Thoracic aorta (tissue), 2 donors: ENCODE measurements around the gene CHGA. TPM values are rescaled to one million over a fixed set of nuclear protein-coding genes. Genes with fewer than 3 reads are reported as not detected.

Experiments used
- ATAC-seq: fragments of 150-250 bp; one replicate; pipeline ENCODE4 v1.8.0; 2017; ENCODE audit warnings: low read depth; ENCODE audit not compliant: insufficient number of reproducible peaks, low FRiP score
- DNase-seq: peaks from one replicate; pipeline ENCODE4 v3.0.0-alpha.2; 2020; ENCODE audit warnings: low spot score
- H3K27ac ChIP-seq, 2 donors: fragments of 200-600 bp; sonication (generic); 1 replicate in 1 of 2; 2 replicates in 1 of 2; pipeline ENCODE4 v1.5.1; 2016; ENCODE audit warnings: mild to moderate bottlenecking in 2 of 2, moderate library complexity in 2 of 2
- H3K27me3 ChIP-seq: fragments of 200-600 bp; sonication (generic); replicated peaks from 2 replicates; pipeline ENCODE4 v1.6.0; 2016; ENCODE audit warnings: mild to moderate bottlenecking; ENCODE audit not compliant: insufficient read depth
- H3K36me3 ChIP-seq: fragments of 200-600 bp; sonication (generic); one replicate; pipeline ENCODE4 v1.5.1; 2016
- H3K4me1 ChIP-seq, 2 donors: fragments of 200-600 bp; sonication (generic); 1 replicate in 1 of 2; 2 replicates in 1 of 2; pipeline versions ENCODE4 v1.5.1 to v1.6.0; 2016; ENCODE audit warnings: low read depth in 2 of 2, mild to moderate bottlenecking in 1 of 2; ENCODE audit not compliant: control insufficient read depth in 1 of 2
- H3K4me3 ChIP-seq: fragments of 200-600 bp; sonication (generic); 2 replicates; pipeline ENCODE4 v1.5.1; 2016; ENCODE audit warnings: mild to moderate bottlenecking
- H3K9me3 ChIP-seq: fragments of 200-600 bp; sonication (generic); 2 replicates; pipeline ENCODE4 v1.5.1; 2016
- total RNA-seq, 2 donors: library from RNA; depleted of rRNA; stranded (reverse); fragments of >200 nt; gene quantifications; one replicate each; pipeline versions ENCODE4 v1.1.0 to v1.2.3, GENCODE V29; 2016
- TF ChIP-seq, protein P1 (sequence below): fragments of 200-600 bp; sonication (generic); IDR thresholded peaks from one replicate; pipeline ENCODE4 v1.5.1; 2019; ENCODE audit warnings: antibody characterized with exemption

Gene CHGA
- total RNA-seq, 2 donors from 2014 or later: not detected

DNA sequence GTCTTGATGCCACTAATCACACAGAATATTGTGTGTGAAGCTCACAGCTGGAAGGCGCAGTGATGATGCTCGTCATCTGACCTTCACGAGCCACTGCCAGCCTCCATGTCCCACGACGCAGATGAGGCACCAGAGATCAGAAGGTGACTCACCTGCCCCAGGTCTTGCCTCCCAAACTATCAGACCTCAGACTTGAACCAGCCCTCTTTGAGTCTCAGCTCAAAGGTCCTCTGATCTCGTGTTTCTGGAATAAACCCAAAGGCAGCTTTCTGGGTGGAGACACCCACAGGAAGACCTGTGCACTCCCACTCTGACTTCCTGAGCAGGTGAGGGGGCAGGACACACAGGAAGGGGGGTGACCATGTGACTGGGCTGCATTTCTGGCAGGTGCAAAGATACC lies 19.6 kb upstream of the CHGA start:
- H3K4me3 ChIP-seq: no peak overlapping the region
- TF ChIP-seq, protein P1, sequence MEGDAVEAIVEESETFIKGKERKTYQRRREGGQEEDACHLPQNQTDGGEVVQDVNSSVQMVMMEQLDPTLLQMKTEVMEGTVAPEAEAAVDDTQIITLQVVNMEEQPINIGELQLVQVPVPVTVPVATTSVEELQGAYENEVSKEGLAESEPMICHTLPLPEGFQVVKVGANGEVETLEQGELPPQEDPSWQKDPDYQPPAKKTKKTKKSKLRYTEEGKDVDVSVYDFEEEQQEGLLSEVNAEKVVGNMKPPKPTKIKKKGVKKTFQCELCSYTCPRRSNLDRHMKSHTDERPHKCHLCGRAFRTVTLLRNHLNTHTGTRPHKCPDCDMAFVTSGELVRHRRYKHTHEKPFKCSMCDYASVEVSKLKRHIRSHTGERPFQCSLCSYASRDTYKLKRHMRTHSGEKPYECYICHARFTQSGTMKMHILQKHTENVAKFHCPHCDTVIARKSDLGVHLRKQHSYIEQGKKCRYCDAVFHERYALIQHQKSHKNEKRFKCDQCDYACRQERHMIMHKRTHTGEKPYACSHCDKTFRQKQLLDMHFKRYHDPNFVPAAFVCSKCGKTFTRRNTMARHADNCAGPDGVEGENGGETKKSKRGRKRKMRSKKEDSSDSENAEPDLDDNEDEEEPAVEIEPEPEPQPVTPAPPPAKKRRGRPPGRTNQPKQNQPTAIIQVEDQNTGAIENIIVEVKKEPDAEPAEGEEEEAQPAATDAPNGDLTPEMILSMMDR: no peak
- no peaks in the 10 kb centered on the region for H3K4me1 ChIP-seq
- ATAC-seq: no peak
- no peaks in the 10 kb centered on the region for H3K9me3 ChIP-seq
- no peaks in the 10 kb centered on the region for H3K36me3 ChIP-seq
- no peak for DNase-seq
- H3K27ac ChIP-seq: no peak overlapping the region
- no peaks in the 10 kb centered on the region for H3K27me3 ChIP-seq

DNA sequence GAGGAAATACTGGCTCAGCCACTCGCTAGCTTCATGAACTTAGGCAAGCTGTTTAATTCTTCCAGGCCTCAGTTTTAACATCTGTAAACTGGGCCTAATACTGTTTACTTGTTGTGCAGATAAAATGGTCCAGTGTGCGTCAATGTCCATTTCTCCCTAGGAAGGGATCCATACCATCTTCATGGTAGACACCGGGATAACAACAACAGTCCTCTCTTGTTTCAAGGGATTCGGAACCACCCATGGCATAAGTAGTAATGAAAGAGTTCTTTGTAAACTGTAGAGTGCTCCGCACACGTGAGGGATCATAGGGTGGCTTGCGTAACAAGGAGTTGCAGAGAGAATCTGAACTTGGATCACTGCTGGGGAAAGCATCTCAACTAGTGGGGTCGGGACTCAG lies 17.3 kb upstream of the CHGA start:
- no peak overlapping the region for H3K27ac ChIP-seq
- H3K9me3 ChIP-seq: no peaks in the 10 kb centered on the region
- no peaks in the 10 kb centered on the region for H3K36me3 ChIP-seq
- TF ChIP-seq, protein P1: no peak
- H3K4me3 ChIP-seq: no peak overlapping the region
- no peaks in the 10 kb centered on the region for H3K4me1 ChIP-seq
- DNase-seq (no peak), ATAC-seq (no peak)
- H3K27me3 ChIP-seq: no peaks in the 10 kb centered on the region

DNA sequence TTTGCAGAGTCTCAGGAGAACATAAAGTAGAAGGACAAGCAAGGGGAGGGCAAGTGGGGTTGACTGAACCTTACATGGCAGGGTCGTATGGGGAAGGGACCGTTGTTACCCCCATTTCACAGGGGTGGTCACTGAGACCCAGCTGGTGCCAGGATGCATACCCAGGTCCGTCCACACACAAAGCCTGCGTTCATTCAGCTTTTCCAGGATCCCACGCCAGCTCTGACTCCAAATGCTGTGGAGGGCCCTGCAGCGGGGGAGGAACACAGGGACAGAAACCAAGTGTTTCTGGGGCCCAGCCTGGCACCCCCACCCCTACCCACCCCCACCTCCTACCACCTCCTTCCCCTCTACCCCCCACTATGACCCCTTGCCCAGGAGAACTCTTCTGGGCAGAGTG lies 16.5 kb upstream of the CHGA start:
- TF ChIP-seq, protein P1: no peak
- Histone ChIP-seq H3K36me3 (no peaks in the 10 kb centered on the region), H3K4me1 (no peaks in the 10 kb centered on the region), H3K9me3 (no peaks in the 10 kb centered on the region), H3K4me3 (no peak overlapping the region), H3K27me3 (no peaks in the 10 kb centered on the region), H3K27ac (no peak overlapping the region)
- DNase-seq: no peak
- no peak for ATAC-seq

DNA sequence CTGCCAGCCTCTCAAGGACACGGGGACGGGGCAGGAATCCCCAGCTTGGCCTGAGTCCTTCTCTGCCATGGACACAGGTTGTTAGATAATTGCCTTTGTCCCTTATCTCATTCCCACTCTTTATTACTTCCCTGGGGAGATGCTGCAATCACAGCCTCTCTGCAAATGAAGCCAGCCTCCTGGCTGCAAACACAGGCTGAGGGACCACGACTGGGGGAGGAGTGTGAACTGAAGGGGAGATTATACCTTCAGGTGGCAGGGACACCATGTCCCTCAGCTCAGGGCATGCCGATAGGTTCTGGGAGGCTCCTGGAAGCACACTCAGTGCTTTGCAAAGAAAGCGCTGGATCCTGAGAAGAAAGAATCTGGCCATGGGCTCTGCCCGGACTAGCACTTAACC lies 16.1 kb upstream of the CHGA start:
- DNase-seq: no peak
- no peak for ATAC-seq
- TF ChIP-seq, protein P1: no peak
- H3K27ac ChIP-seq: no peak overlapping the region
- no peaks in the 10 kb centered on the region for H3K9me3 ChIP-seq
- no peaks in the 10 kb centered on the region for H3K36me3 ChIP-seq
- no peaks in the 10 kb centered on the region for H3K27me3 ChIP-seq
- H3K4me1 ChIP-seq: no peaks in the 10 kb centered on the region
- no peak overlapping the region for H3K4me3 ChIP-seq

DNA sequence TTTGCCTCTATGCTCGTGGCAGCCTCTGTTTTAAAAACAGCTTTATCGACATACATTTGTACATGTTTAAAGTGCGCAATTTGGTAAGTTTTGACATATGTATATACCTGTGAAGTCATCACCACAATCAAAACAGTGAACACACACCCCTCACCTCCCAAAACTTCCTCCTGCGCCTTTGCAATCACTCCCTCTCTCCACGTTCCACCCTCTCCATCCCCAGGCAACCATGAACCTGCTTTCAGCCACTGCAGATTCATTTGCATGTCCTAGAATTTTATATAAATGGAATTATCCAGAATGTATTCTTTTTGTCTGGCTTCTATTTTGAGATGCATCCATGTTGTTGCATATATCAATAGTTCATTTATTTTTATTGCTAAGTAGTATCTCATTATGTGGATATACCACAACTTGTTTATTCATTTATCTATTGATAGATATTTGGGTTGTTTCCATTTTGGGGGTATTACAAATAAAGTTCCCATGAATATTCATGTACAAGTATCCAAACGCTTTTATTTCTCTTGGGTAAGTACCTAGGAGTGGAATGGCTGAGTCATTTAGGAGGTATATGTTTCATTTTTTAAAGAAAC lies 15.5 kb upstream of the CHGA start:
- Histone ChIP-seq H3K27me3 (no peaks in the 10 kb centered on the region), H3K4me1 (no peaks in the 10 kb centered on the region), H3K27ac (no peak overlapping the region), H3K36me3 (no peaks in the 10 kb centered on the region), H3K4me3 (no peak overlapping the region), H3K9me3 (no peaks in the 10 kb centered on the region)
- TF ChIP-seq, protein P1: no peak
- ATAC-seq: no peak
- no peak for DNase-seq
